HepG2 (cell line): ENCODE measurements around the gene POMT1. TPM values are rescaled to one million over a fixed set of nuclear protein-coding genes. Genes with fewer than 3 reads are reported as not detected.

ENCODE experiments used
- AKNA ChIP-seq: sonication (generic); formaldehyde crosslinking; IDR thresholded peaks from 2 replicates; pipeline ENCODE4 v1.4.0; 2020; ENCODE audit warnings: missing genetic modification reagents, borderline replicate concordance
- ARNT ChIP-seq: fragments of 450-650 bp; IDR thresholded peaks from 2 replicates; pipeline ENCODE4 v1.6.1; 2017
- ATF1 ChIP-seq: IDR thresholded peaks from 2 replicates; pipeline ENCODE4 v1.6.1; 2016; ENCODE audit warnings: mild to moderate bottlenecking, control low read depth
- HBP1 ChIP-seq: IDR thresholded peaks from 2 replicates; pipeline ENCODE4 v1.6.1; 2016; ENCODE audit warnings: low read depth, control low read depth
- HINFP ChIP-seq: sonication (generic); formaldehyde crosslinking; IDR thresholded peaks from 2 replicates; pipeline ENCODE4 v1.4.0; 2020; ENCODE audit warnings: low read depth, mild to moderate bottlenecking, missing genetic modification reagents
- HNRNPLL ChIP-seq: fragments of 200-400 bp; formaldehyde crosslinking; IDR thresholded peaks from 2 replicates; pipeline ENCODE4 v1.6.1; 2017; ENCODE audit warnings: mild to moderate bottlenecking, low read depth, low read length; ENCODE audit not compliant: poor library complexity, severe bottlenecking
- IRF9 ChIP-seq: sonication (generic); formaldehyde crosslinking; IDR thresholded peaks from 2 replicates; pipeline ENCODE4 v1.8.0; 2022; ENCODE audit warnings: missing genetic modification reagents, mild to moderate bottlenecking, borderline replicate concordance
- KLF16 ChIP-seq, 2 experiments: sonication (generic) in 1 of 2; formaldehyde crosslinking in 1 of 2; IDR thresholded peaks; 2 replicates each; pipeline versions ENCODE4 v1.6.1 to v1.8.0; 2016 to 2023; ENCODE audit warnings: missing genetic modification reagents in 2 of 2, missing compliant biosample characterization in 1 of 2
- ZBTB4 ChIP-seq: sonication (generic); formaldehyde crosslinking; IDR thresholded peaks from 2 replicates; pipeline ENCODE4 v1.4.0; 2020; ENCODE audit warnings: missing genetic modification reagents, mild to moderate bottlenecking, borderline replicate concordance
- ZNF510 ChIP-seq: sonication (generic); formaldehyde crosslinking; IDR thresholded peaks from 2 replicates; pipeline ENCODE4 v1.4.0; 2020; ENCODE audit warnings: low read depth, mild to moderate bottlenecking, missing genetic modification reagents
- polyA plus RNA-seq, 8 experiments: library from polyadenylated mRNA; depleted of rRNA in 3 of 8; stranded (reverse) in 7 of 8; unstranded in 1 of 8; fragments of >200 nt; fragmentation: Illumina TruSeq in 4 of 8; extraction: Trizol in 4 of 8; gene quantifications; 2 replicates each; pipeline versions ENCODE4 v1.2.1 to v1.2.3, GENCODE V29; 2011 to 2016; ENCODE audit warnings: low read depth in 4 of 8, missing spikeins in 1 of 8, mixed read lengths in 1 of 8; ENCODE audit not compliant: insufficient read depth in 1 of 8
- total RNA-seq, 5 experiments: library from RNA; depleted of rRNA; stranded (reverse); fragments of >200 nt; fragmentation: Illumina TruSeq; extraction: Trizol; gene quantifications; 2 replicates each; pipeline ENCODE4 v1.2.3, GENCODE V29; 2016; ENCODE audit warnings: low read depth in 1 of 5

The POMT1 gene
- total and polyA plus RNA-seq, 2 of the 13 experiments (the other 11 are each of a cell fraction or from before 2014, with no cell fraction given) = 21.6 to 22.7 TPM

GRCh38 chr9:131539223-131539923 is 36.7 kb downstream of the POMT1 start (continued):
- TF ChIP-seq IRF9 (CRISPR knock-in tag) (no peak), HINFP (CRISPR knock-in tag) (no peak), HNRNPLL (no peak), ZBTB4 (no peak), HBP1 (CRISPR knock-in tag) (no peak), ATF1 (CRISPR knock-in tag) (no peak), KLF16 (CRISPR knock-in tag; IDR thresholded peaks at IDR 0.05) (no peak), ARNT (no peak), AKNA (CRISPR knock-in tag) (no peak), ZNF510 (CRISPR knock-in tag) (no peak)
